IMR-90 (cell line): ENCODE results near the gene MEGF11. TPM values are rescaled to one million over a fixed set of nuclear protein-coding genes. Genes with fewer than 3 reads are reported as not detected.

ENCODE experiments used
- ATAC-seq: fragments of 200-7000 bp; cut with Tn5 transposase; 2 replicates; pipeline ENCODE4 v1.9.1; 2020; ENCODE audit warnings: low read depth, mild to moderate bottlenecking, moderate library complexity
- BruUV-seq: library from RNA; stranded (reverse); fragments of 400-500 nt; replicated peaks from 2 replicates; lab custom pipeline; 2021; lab: Mats Ljungman, UMichigan
- CTCF ChIA-PET: fragments of 300-600 bp; formaldehyde crosslinking; extraction: SDS; loops from one replicate; lab custom pipeline; 2021; ENCODE audit warnings: antibody characterized with exemption; lab: Yijun Ruan, JAX
- POLR2A ChIA-PET: fragments of 300-600 bp; sonication (Branson Sonifier 250); formaldehyde crosslinking; loops from one replicate; lab custom pipeline; 2022; ENCODE audit warnings: antibody characterized with exemption; ENCODE audit not compliant: unreplicated experiment; lab: Charles Lee
- DNase-seq: peaks from one replicate; pipeline ENCODE4 v3.0.0; 2013
- H2AFZ ChIP-seq: replicated peaks from 2 replicates; pipeline ENCODE3; 2013; ENCODE audit warnings: low read length, mild to moderate bottlenecking; ENCODE audit not compliant: poor library complexity
- H2AK5ac ChIP-seq: 2 replicates; pipeline ENCODE4 v1.6.1; 2013; ENCODE audit warnings: low read depth, low read length, inconsistent platforms
- H2AK9ac ChIP-seq: replicated peaks from 2 replicates; pipeline ENCODE3; 2013; ENCODE audit warnings: mild to moderate bottlenecking, low read depth, low read length, moderate library complexity; ENCODE audit not compliant: poor library complexity
- H2BK120ac ChIP-seq: 2 replicates; pipeline ENCODE4 v1.6.1; 2013; ENCODE audit warnings: low read depth, low read length, inconsistent platforms
- H2BK15ac ChIP-seq: 3 replicates; pipeline ENCODE4 v1.6.1; 2013; ENCODE audit warnings: low read depth, low read length, inconsistent platforms
- H2BK20ac ChIP-seq: 2 replicates; pipeline ENCODE4 v1.6.1; 2013; ENCODE audit warnings: low read depth, mild to moderate bottlenecking, inconsistent platforms, low read length, moderate library complexity
- H2BK5ac ChIP-seq: 2 replicates; pipeline ENCODE4 v1.6.1; 2013; ENCODE audit warnings: mild to moderate bottlenecking, low read depth, low read length, inconsistent platforms; ENCODE audit not compliant: poor library complexity, severe bottlenecking
- H3K14ac ChIP-seq: replicated peaks from 2 replicates; pipeline ENCODE4 v1.6.1; 2013; ENCODE audit warnings: low read depth, low read length, inconsistent platforms
- H3K18ac ChIP-seq: 2 replicates; pipeline ENCODE4 v1.6.1; 2013; ENCODE audit warnings: low read depth, low read length, control low read depth
- H3K23ac ChIP-seq: 2 replicates; pipeline ENCODE4 v1.6.1; 2013; ENCODE audit warnings: low read depth, low read length, inconsistent platforms
- H3K27ac ChIP-seq: 2 replicates; pipeline ENCODE4 v1.5.1; 2013; ENCODE audit warnings: mild to moderate bottlenecking, control low read depth, low read length; ENCODE audit not compliant: insufficient read depth
- H3K27me3 ChIP-seq: 2 replicates; pipeline ENCODE4 v1.6.1; 2013; ENCODE audit warnings: low read length; ENCODE audit not compliant: control insufficient read depth, insufficient read depth
- H3K36me3 ChIP-seq: 2 replicates; pipeline ENCODE4 v1.6.1; 2013; ENCODE audit warnings: low read length, mixed read lengths; ENCODE audit not compliant: control insufficient read depth, insufficient read depth
- H3K4ac ChIP-seq: 2 replicates; pipeline ENCODE4 v1.6.1; 2013; ENCODE audit warnings: low read depth, low read length, inconsistent platforms
- H3K4me1 ChIP-seq: 2 replicates; pipeline ENCODE4 v1.6.1; 2013; ENCODE audit warnings: low read length, mixed read lengths; ENCODE audit not compliant: control insufficient read depth, insufficient read depth
- H3K4me2 ChIP-seq: 2 replicates; pipeline ENCODE4 v1.6.1; 2013; ENCODE audit warnings: low read depth, mild to moderate bottlenecking, control low read depth, low read length, moderate library complexity
- H3K4me3 ChIP-seq: 2 replicates; pipeline ENCODE4 v1.5.1; 2013; ENCODE audit warnings: low read depth, mild to moderate bottlenecking, control low read depth, low read length, moderate library complexity; ENCODE audit not compliant: insufficient read depth
- H3K56ac ChIP-seq: 2 replicates; pipeline ENCODE4 v1.6.1; 2013; ENCODE audit warnings: low read length, inconsistent platforms; ENCODE audit not compliant: insufficient read depth; ENCODE audit errors: extremely low read depth
- H3K79me1 ChIP-seq, 2 experiments: 2 replicates each; pipeline ENCODE4 v1.6.1; 2013; ENCODE audit warnings: low read length in 2 of 2, inconsistent platforms in 1 of 2, low read depth in 1 of 2
- H3K9ac ChIP-seq: 2 replicates; pipeline ENCODE4 v1.6.1; 2013; ENCODE audit warnings: low read depth, low read length, control low read depth
- H3K9me1 ChIP-seq: 2 replicates; pipeline ENCODE4 v1.6.1; 2013; ENCODE audit warnings: low read length, inconsistent platforms; ENCODE audit not compliant: insufficient read depth
- H3K9me3 ChIP-seq: 2 replicates; pipeline ENCODE4 v1.6.1; 2013; ENCODE audit warnings: low read length; ENCODE audit not compliant: control insufficient read depth, insufficient read depth
- H4K20me1 ChIP-seq: 2 replicates; pipeline ENCODE4 v1.6.1; 2013; ENCODE audit warnings: low read length, inconsistent platforms; ENCODE audit not compliant: insufficient read depth
- H4K5ac ChIP-seq: 2 replicates; pipeline ENCODE4 v1.6.1; 2013; ENCODE audit warnings: mild to moderate bottlenecking, low read depth, low read length, control low read depth
- H4K8ac ChIP-seq, 2 experiments: 2 replicates each; pipeline ENCODE4 v1.6.1; 2013; ENCODE audit warnings: low read depth in 2 of 2, low read length in 2 of 2, control low read depth in 1 of 2, inconsistent platforms in 1 of 2
- H4K91ac ChIP-seq: 2 replicates; pipeline ENCODE4 v1.6.1; 2013; ENCODE audit warnings: low read depth, low read length, inconsistent platforms; ENCODE audit not compliant: insufficient read depth
- BHLHE40 ChIP-seq: fragments of 150-350 bp; IDR thresholded peaks from 2 replicates; pipeline ENCODE4 v1.6.1; 2016; ENCODE audit warnings: mild to moderate bottlenecking, low read depth, low read length
- MXI1 ChIP-seq: IDR thresholded peaks from 2 replicates; pipeline ENCODE4 v1.6.1; 2012; ENCODE audit warnings: low read depth, mild to moderate bottlenecking, low read length, moderate library complexity, borderline replicate concordance
- RCOR1 ChIP-seq: IDR thresholded peaks from 2 replicates; pipeline ENCODE4 v1.6.1; 2012; ENCODE audit warnings: mild to moderate bottlenecking, low read length, improper control_type of control experiment; ENCODE audit not compliant: insufficient replicate concordance
- RFX5 ChIP-seq: IDR thresholded peaks from 2 replicates; pipeline ENCODE4 v1.8.0; 2012; ENCODE audit warnings: low read depth, mild to moderate bottlenecking, low read length, moderate library complexity
- whole genome bisulfite sequencing, 2 experiments: methylation state at CpG; one replicate each; pipeline versions ENCODE4 v1.1.5 to v1.1.7; 2013; ENCODE audit warnings: missing lambda C conversion rate in 2 of 2; ENCODE audit not compliant: insufficient read length in 1 of 2; ENCODE audit errors: extremely low coverage in 2 of 2; 5-methylcytosine and 5-hydroxymethylcytosine counted together
- dilution Hi-C: fragments of 300-500 bp; cut with HindIII; formaldehyde crosslinking; loops from one replicate; pipeline ENCODE4 v1.14.3; 2018; ENCODE audit warnings: low sequenced_read_pairs; ENCODE audit not compliant: unreplicated experiment
- in situ Hi-C: fragments of 300-500 bp; cut with MboI; formaldehyde crosslinking; loops from 3 replicates; pipeline ENCODE4 v1.14.3; 2019; ENCODE audit warnings: low sequenced_read_pairs, inconsistent platforms, mixed read lengths
- intact Hi-C: fragments of 100-400 bp; cut with micrococcal nuclease; formaldehyde crosslinking; loops from 2 replicates; pipeline ENCODE4 v1.10.0; 2022
- polyA plus RNA-seq, 3 experiments: library from polyadenylated mRNA; depleted of rRNA; stranded (reverse); fragments of >200 nt; gene quantifications; 2 replicates each; pipeline ENCODE4 v1.2.3, GENCODE V29; 2012; ENCODE audit warnings: low replicate concordance in 1 of 3
- total RNA-seq: library from RNA; depleted of rRNA; stranded (reverse); fragments of >200 nt; gene quantifications from 2 replicates; pipeline ENCODE4 v1.2.3, GENCODE V29; 2012
- TF ChIP-seq, protein P1 (sequence below): fragments of 150-350 bp; IDR thresholded peaks from 2 replicates; pipeline ENCODE4 v1.6.1; 2016; ENCODE audit warnings: low read depth, mild to moderate bottlenecking, low read length, moderate library complexity, borderline replicate concordance
- TF ChIP-seq, protein P2 (sequence below): fragments of 150-350 bp; IDR thresholded peaks from 2 replicates; pipeline ENCODE4 v1.6.1; 2017; ENCODE audit warnings: mild to moderate bottlenecking, antibody characterized with exemption, low read length, low read depth

The MEGF11 gene
- total and polyA plus RNA-seq, 2 of the 4 experiments (the other 2 are of a cell fraction) = not detected

DNA sequence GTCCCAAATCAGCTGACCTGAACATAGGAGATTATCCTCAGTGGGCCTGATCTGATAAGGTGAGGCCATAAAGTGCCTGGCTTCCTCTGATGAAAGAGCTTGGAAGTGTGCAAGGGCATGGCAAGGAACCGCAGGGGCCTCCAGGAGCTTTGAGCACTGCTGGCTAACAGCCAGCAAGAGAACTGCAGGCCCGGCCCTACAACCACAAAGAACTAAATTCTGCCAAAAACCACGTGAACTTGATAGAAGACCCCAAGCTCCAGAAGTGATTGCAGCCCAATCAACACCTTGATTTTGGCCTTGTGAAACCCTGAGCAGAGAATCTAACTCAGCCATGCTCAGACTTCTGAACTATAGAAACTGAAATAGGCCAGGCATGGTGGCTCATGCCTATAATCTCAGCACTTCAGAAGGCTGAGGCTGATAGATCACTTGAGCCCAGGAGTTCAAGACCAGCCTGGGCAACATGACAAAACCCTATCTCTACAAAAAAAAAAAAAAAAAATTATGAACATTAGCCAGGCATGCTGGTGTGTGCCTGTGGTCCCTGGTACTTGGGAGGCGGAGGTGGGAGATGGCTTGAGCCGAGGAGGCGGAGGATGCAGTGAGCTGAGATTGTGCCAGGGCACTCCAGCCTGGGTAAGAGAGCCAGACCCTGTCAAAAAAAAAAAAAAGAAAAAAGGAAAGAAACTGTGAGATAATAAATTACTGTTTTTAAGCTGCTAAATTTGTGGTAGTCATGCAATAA, 32.2 kb upstream of the MEGF11 start:
- no peak overlapping the region for H3K4me2 ChIP-seq
- BruUV-seq = no TSS peak
- no peak overlapping the region for H3K18ac ChIP-seq
- no peaks in the 10 kb centered on the region for H3K36me3 ChIP-seq
- POLR2A ChIA-PET = no interaction called here
- no peak overlapping the region for H3K4ac ChIP-seq
- dilution Hi-C loops (no loop called here), in situ Hi-C loops (loop anchor here (5.0 to 25.0 kb wide), 2 partner anchors 303 to 673 kb away; partner anchors contain the start of genes INTS14 and SLC24A1), intact Hi-C loops (loop anchor here (10.0 kb wide), 1 partner anchor 651 kb away; no protein-coding TSS in a partner anchor)
- no peak for DNase-seq
- TF ChIP-seq RCOR1 = no peak
- no peak for TF ChIP-seq BHLHE40
- TF ChIP-seq RFX5 = no peak
- TF ChIP-seq, protein P1, sequence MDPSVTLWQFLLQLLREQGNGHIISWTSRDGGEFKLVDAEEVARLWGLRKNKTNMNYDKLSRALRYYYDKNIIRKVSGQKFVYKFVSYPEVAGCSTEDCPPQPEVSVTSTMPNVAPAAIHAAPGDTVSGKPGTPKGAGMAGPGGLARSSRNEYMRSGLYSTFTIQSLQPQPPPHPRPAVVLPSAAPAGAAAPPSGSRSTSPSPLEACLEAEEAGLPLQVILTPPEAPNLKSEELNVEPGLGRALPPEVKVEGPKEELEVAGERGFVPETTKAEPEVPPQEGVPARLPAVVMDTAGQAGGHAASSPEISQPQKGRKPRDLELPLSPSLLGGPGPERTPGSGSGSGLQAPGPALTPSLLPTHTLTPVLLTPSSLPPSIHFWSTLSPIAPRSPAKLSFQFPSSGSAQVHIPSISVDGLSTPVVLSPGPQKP = no peak
- no peak for TF ChIP-seq MXI1
- TF ChIP-seq, protein P2, sequence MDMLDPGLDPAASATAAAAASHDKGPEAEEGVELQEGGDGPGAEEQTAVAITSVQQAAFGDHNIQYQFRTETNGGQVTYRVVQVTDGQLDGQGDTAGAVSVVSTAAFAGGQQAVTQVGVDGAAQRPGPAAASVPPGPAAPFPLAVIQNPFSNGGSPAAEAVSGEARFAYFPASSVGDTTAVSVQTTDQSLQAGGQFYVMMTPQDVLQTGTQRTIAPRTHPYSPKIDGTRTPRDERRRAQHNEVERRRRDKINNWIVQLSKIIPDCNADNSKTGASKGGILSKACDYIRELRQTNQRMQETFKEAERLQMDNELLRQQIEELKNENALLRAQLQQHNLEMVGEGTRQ = no peak
- H4K5ac ChIP-seq = no peak overlapping the region
- no peak overlapping the region for H3K56ac ChIP-seq
- H2AFZ ChIP-seq = no peak overlapping the region
- H4K8ac ChIP-seq = no peak overlapping the region
- H3K79me1 ChIP-seq = no peaks in the 10 kb centered on the region
- peaks cover 12% of the 10 kb centered on the region for H3K27me3 ChIP-seq
- H3K27ac ChIP-seq = no peak overlapping the region
- H3K9me3 ChIP-seq = no peaks in the 10 kb centered on the region
- no peak overlapping the region for H2BK15ac ChIP-seq
- no peak overlapping the region for H3K4me3 ChIP-seq
- no peaks in the 10 kb centered on the region for H3K9me1 ChIP-seq
- no peak overlapping the region for H2BK120ac ChIP-seq
- no peak overlapping the region for H2BK20ac ChIP-seq
- H2AK5ac ChIP-seq = no peak overlapping the region
- no peak overlapping the region for H3K23ac ChIP-seq
- no peak for ATAC-seq
- no peaks in the 10 kb centered on the region for H4K20me1 ChIP-seq
- no peak overlapping the region for H3K14ac ChIP-seq
- H2AK9ac ChIP-seq = no peak overlapping the region
- WGBS, 2 experiments = no CpG with 5 or more reads among the region's 6 CpGs
- H3K4me1 ChIP-seq = peaks cover 5% of the 10 kb centered on the region; the same call in 1 of the 2 replicates
- CTCF ChIA-PET = no interaction called here
- no peak overlapping the region for H3K9ac ChIP-seq
- H4K91ac ChIP-seq = no peak overlapping the region
- no peak overlapping the region for H2BK5ac ChIP-seq
